Activated naive CD4-positive, alpha-beta T cell treated with anti-CD3 and anti-CD28 coated beads, Interleukin-2, amount 50 U/mL, for 24 hours (primary cell): ENCODE results near the gene TACR1.

Experiments used
- H3K27ac Mint-ChIP-seq: one replicate; pipeline ENCODE4 v1.8.0; 2021; ENCODE audit warnings: mild to moderate bottlenecking, mixed read lengths
- H3K27me3 Mint-ChIP-seq: one replicate; pipeline ENCODE4 v1.8.0; 2021; ENCODE audit warnings: mixed read lengths
- H3K36me3 Mint-ChIP-seq: one replicate; pipeline ENCODE4 v1.8.0; 2021; ENCODE audit warnings: mixed read lengths
- H3K4me1 Mint-ChIP-seq: one replicate; pipeline ENCODE4 v1.8.0; 2021; ENCODE audit warnings: mixed read lengths
- H3K4me3 Mint-ChIP-seq: one replicate; pipeline ENCODE4 v1.8.0; 2021; ENCODE audit warnings: mild to moderate bottlenecking, mixed read lengths
- H3K9me3 Mint-ChIP-seq: one replicate; pipeline ENCODE4 v1.8.0; 2021; ENCODE audit warnings: mixed read lengths

TACR1 gene

GRCh38 chr2:75210409-75210808 is 11.1 kb upstream of the TACR1 start:
- H3K36me3 Mint-ChIP-seq = peaks cover 1% of the 10 kb centered on the region
- H3K4me1 Mint-ChIP-seq = peaks cover 7% of the 10 kb centered on the region
- no peak overlapping the region for H3K27ac Mint-ChIP-seq
- H3K4me3 Mint-ChIP-seq = no peak overlapping the region
- H3K27me3 Mint-ChIP-seq = peaks cover 15% of the 10 kb centered on the region
- peaks cover 4% of the 10 kb centered on the region for H3K9me3 Mint-ChIP-seq

GRCh38 chr2:75208738-75209137 is 9.4 kb upstream of the TACR1 start:
- peaks cover 27% of the 10 kb centered on the region for H3K27me3 Mint-ChIP-seq
- H3K4me3 Mint-ChIP-seq = no peak overlapping the region
- peaks cover 7% of the 10 kb centered on the region for H3K4me1 Mint-ChIP-seq
- H3K27ac Mint-ChIP-seq = no peak overlapping the region
- H3K9me3 Mint-ChIP-seq = peaks cover 4% of the 10 kb centered on the region
- H3K36me3 Mint-ChIP-seq = peaks cover 1% of the 10 kb centered on the region

GRCh38 chr2:75204833-75205232 is 5.5 kb upstream of the TACR1 start:
- H3K27me3 Mint-ChIP-seq = peaks cover 43% of the 10 kb centered on the region
- H3K4me1 Mint-ChIP-seq = no peaks in the 10 kb centered on the region
- no peak overlapping the region for H3K4me3 Mint-ChIP-seq
- peaks cover 3% of the 10 kb centered on the region for H3K9me3 Mint-ChIP-seq
- peaks cover 1% of the 10 kb centered on the region for H3K36me3 Mint-ChIP-seq
- no peak overlapping the region for H3K27ac Mint-ChIP-seq

- Mint-ChIP-seq H3K4me3 (no peak overlapping the region), H3K4me1 (peaks cover 7% of the 10 kb centered on the region), H3K9me3 (no peaks in the 10 kb centered on the region), H3K27me3 (peaks cover 51% of the 10 kb centered on the region), H3K27ac (no peak overlapping the region), H3K36me3 (no peaks in the 10 kb centered on the region)
Observed at GRCh38 chr2:75202359-75202758, 3.0 kb upstream of the TACR1 start.

- peaks cover 7% of the 10 kb centered on the region for H3K4me1 Mint-ChIP-seq
- H3K36me3 Mint-ChIP-seq = no peaks in the 10 kb centered on the region
- H3K4me3 Mint-ChIP-seq = no peak overlapping the region
- no peak overlapping the region for H3K27ac Mint-ChIP-seq
- H3K9me3 Mint-ChIP-seq = no peaks in the 10 kb centered on the region
- peaks cover 52% of the 10 kb centered on the region for H3K27me3 Mint-ChIP-seq
Observed at GRCh38 chr2:75200140-75201096, 1.1 kb upstream of the TACR1 start.

- Mint-ChIP-seq H3K27ac (no peak overlapping the region), H3K4me1 (peaks cover 7% of the 10 kb centered on the region), H3K27me3 (peaks cover 29% of the 10 kb centered on the region), H3K9me3 (no peaks in the 10 kb centered on the region), H3K36me3 (no peaks in the 10 kb centered on the region), H3K4me3 (no peak overlapping the region)
Observed at GRCh38 chr2:75195076-75195691, 4.1 kb downstream of the TACR1 start.

GRCh38 chr2:75194184-75194868 is 5.0 kb downstream of the TACR1 start:
- peaks cover 4% of the 10 kb centered on the region for H3K4me1 Mint-ChIP-seq
- no peak overlapping the region for H3K4me3 Mint-ChIP-seq
- no peaks in the 10 kb centered on the region for H3K36me3 Mint-ChIP-seq
- no peak overlapping the region for H3K27ac Mint-ChIP-seq
- H3K27me3 Mint-ChIP-seq = peaks cover 27% of the 10 kb centered on the region
- H3K9me3 Mint-ChIP-seq = no peaks in the 10 kb centered on the region

GRCh38 chr2:75192496-75192895 is 6.8 kb downstream of the TACR1 start:
- Mint-ChIP-seq H3K36me3 (no peaks in the 10 kb centered on the region), H3K27me3 (peaks cover 17% of the 10 kb centered on the region), H3K4me3 (no peak overlapping the region)

GRCh38 chr2:75190271-75190990 is 8.9 kb downstream of the TACR1 start:
- Mint-ChIP-seq H3K4me1 (no peaks in the 10 kb centered on the region), H3K27me3 (peaks cover 8% of the 10 kb centered on the region)

More at GRCh38 chr2:75192496-75192895, 6.8 kb downstream of the TACR1 start:
- no peak overlapping the region for H3K27ac Mint-ChIP-seq
- no peaks in the 10 kb centered on the region for H3K4me1 Mint-ChIP-seq
- H3K9me3 Mint-ChIP-seq = no peaks in the 10 kb centered on the region

GRCh38 chr2:75186821-75187220 is 12.5 kb downstream of the TACR1 start:
- peaks cover 5% of the 10 kb centered on the region for H3K27me3 Mint-ChIP-seq
- no peaks in the 10 kb centered on the region for H3K4me1 Mint-ChIP-seq
- H3K4me3 Mint-ChIP-seq = no peak overlapping the region
- H3K9me3 Mint-ChIP-seq = no peaks in the 10 kb centered on the region
- H3K36me3 Mint-ChIP-seq = no peaks in the 10 kb centered on the region
- H3K27ac Mint-ChIP-seq = no peak overlapping the region

More at GRCh38 chr2:75190271-75190990, 8.9 kb downstream of the TACR1 start:
- no peaks in the 10 kb centered on the region for H3K36me3 Mint-ChIP-seq
- no peaks in the 10 kb centered on the region for H3K9me3 Mint-ChIP-seq
- H3K4me3 Mint-ChIP-seq = no peak overlapping the region
- no peak overlapping the region for H3K27ac Mint-ChIP-seq

- Mint-ChIP-seq H3K36me3 (no peaks in the 10 kb centered on the region), H3K27me3 (no peaks in the 10 kb centered on the region), H3K4me1 (no peaks in the 10 kb centered on the region), H3K4me3 (no peak overlapping the region), H3K27ac (no peak overlapping the region), H3K9me3 (no peaks in the 10 kb centered on the region)
Observed at GRCh38 chr2:75182606-75183005, 16.7 kb downstream of the TACR1 start.

GRCh38 chr2:75180476-75180875 is 18.8 kb downstream of the TACR1 start:
- H3K27ac Mint-ChIP-seq = no peak overlapping the region
- H3K4me1 Mint-ChIP-seq = no peaks in the 10 kb centered on the region
- no peaks in the 10 kb centered on the region for H3K27me3 Mint-ChIP-seq

GRCh38 chr2:75177427-75177826 is 21.9 kb downstream of the TACR1 start:
- no peaks in the 10 kb centered on the region for H3K4me1 Mint-ChIP-seq
- no peak overlapping the region for H3K4me3 Mint-ChIP-seq
- no peaks in the 10 kb centered on the region for H3K36me3 Mint-ChIP-seq
- no peak overlapping the region for H3K27ac Mint-ChIP-seq
- no peaks in the 10 kb centered on the region for H3K9me3 Mint-ChIP-seq
- no peaks in the 10 kb centered on the region for H3K27me3 Mint-ChIP-seq

More at GRCh38 chr2:75180476-75180875, 18.8 kb downstream of the TACR1 start:
- no peaks in the 10 kb centered on the region for H3K9me3 Mint-ChIP-seq
- H3K4me3 Mint-ChIP-seq = no peak overlapping the region
- no peaks in the 10 kb centered on the region for H3K36me3 Mint-ChIP-seq

- no peak overlapping the region for H3K27ac Mint-ChIP-seq
- H3K4me3 Mint-ChIP-seq = no peak overlapping the region
- no peaks in the 10 kb centered on the region for H3K36me3 Mint-ChIP-seq
- H3K4me1 Mint-ChIP-seq = no peaks in the 10 kb centered on the region
- peaks cover 1% of the 10 kb centered on the region for H3K27me3 Mint-ChIP-seq
- no peaks in the 10 kb centered on the region for H3K9me3 Mint-ChIP-seq
Observed at GRCh38 chr2:75175456-75175855, 23.9 kb downstream of the TACR1 start.

GRCh38 chr2:75174981-75175380 is 24.3 kb downstream of the TACR1 start:
- Mint-ChIP-seq H3K4me1 (no peaks in the 10 kb centered on the region), H3K27me3 (peaks cover 1% of the 10 kb centered on the region), H3K27ac (no peak overlapping the region), H3K36me3 (no peaks in the 10 kb centered on the region), H3K4me3 (no peak overlapping the region), H3K9me3 (no peaks in the 10 kb centered on the region)
